NCI-H2227 (cell line): ENCODE measurements around the gene PTPN6.

ENCODE experiments used
- DNase-seq: peaks from one replicate; lab custom pipeline; 2025; ENCODE audit not compliant: unreplicated experiment; lab: John Stamatoyannopoulos, UW

PTPN6 gene

DNA sequence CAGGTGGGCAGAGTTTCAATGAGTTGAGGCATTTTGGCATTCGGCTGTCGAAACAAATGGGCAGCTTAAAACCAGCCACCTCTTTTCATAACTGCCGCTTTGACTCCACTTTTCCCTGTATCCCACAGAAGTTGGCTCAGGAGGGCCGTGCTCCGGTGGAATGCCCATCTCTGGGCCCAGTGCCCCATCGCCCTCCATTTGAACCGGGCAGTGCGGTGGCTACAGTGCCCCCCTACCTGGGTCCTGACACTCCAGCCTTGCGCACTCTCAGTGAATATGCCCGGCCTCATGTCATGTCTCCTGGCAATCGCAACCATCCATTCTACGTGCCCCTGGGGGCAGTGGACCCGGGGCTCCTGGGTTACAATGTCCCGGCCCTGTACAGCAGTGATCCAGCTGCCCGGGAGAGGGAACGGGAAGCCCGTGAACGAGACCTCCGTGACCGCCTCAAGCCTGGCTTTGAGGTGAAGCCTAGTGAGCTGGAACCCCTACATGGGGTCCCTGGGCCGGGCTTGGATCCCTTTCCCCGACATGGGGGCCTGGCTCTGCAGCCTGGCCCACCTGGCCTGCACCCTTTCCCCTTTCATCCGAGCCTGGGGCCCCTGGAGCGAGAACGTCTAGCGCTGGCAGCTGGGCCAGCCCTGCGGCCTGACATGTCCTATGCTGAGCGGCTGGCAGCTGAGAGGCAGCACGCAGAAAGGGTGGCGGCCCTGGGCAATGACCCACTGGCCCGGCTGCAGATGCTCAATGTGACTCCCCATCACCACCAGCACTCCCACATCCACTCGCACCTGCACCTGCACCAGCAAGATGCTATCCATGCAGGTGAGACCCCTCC is 12.6 kb upstream of the PTPN6 start:
- no peak for DNase-seq

DNA sequence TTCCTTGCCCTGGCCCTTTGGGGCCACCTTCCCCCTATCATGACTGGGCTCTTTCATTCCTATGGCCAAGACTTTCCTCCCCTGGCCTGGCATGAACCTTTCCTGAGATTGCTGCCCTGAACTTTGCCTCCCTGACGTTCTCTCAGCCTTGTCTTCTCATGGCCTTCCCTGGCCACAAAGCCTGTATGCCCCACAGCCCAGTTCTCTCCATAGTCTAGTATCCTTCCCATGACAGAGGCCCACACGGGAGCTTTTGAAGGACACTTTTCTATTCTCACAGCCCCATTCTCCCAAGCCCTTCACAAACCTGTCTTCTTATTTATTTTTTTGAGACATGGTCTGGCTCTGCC is 12.0 kb upstream of the PTPN6 start:
- no peak for DNase-seq

DNA sequence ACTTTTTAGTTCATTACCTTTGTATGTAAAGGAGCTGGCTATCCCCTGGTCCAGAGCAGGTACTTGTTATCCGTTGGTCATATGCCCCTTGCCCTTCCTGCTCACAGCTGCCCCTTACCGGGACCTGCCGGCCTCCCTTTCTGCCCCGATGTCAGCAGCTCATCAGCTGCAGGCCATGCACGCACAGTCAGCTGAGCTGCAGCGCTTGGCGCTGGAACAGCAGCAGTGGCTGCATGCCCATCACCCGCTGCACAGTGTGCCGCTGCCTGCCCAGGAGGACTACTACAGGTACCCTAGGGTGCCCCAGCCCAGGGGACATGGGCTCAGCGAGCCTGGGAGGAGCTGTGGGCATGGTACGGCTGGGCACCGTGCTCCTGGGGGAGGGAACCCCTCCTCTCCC is 9.9 kb upstream of the PTPN6 start:
- DNase-seq = no peak

DNA sequence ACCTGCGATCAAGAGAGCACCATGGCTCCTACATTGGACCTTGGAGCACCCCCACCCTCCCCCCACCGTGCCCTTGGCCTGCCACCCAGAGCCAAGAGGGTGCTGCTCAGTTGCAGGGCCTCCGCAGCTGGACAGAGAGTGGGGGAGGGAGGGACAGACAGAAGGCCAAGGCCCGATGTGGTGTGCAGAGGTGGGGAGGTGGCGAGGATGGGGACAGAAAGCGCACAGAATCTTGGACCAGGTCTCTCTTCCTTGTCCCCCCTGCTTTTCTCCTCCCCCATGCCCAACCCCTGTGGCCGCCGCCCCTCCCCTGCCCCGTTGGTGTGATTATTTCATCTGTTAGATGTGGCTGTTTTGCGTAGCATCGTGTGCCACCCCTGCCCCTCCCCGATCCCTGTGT is 9.4 kb upstream of the PTPN6 start:
- no peak for DNase-seq

DNA sequence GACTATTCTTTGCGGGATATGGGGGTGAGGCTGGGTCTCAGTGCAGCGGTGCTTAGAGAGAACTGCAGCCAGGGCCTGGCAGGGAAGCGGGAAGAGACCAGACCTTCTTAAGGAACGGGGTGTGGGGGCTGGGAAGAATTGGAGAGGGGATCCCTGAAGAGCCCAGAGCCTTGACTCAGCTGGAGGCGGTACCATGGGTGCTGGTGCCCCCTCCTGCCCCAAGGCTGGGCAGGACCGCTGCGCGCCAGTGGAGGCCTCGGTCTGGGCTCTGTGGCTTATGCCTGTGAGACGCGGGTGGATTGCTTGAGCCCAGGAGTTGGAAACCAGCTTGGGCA is 8.9 kb upstream of the PTPN6 start:
- no peak for DNase-seq

DNA sequence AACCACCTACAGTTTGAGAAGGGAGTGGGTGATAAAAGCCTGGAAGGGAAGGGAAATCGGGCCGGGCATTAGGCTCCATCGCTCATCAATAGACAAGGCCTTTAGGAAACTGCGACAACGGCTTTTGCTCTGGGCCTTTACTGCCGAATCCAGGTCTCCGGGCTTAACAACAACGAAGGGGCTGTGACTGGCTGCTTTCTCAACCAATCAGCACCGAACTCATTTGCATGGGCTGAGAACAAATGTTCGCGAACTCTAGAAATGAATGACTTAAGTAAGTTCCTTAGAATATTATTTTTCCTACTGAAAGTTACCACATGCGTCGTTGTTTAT is 7.8 kb upstream of the PTPN6 start:
- peak; percentile 87 for DNase-seq

DNA sequence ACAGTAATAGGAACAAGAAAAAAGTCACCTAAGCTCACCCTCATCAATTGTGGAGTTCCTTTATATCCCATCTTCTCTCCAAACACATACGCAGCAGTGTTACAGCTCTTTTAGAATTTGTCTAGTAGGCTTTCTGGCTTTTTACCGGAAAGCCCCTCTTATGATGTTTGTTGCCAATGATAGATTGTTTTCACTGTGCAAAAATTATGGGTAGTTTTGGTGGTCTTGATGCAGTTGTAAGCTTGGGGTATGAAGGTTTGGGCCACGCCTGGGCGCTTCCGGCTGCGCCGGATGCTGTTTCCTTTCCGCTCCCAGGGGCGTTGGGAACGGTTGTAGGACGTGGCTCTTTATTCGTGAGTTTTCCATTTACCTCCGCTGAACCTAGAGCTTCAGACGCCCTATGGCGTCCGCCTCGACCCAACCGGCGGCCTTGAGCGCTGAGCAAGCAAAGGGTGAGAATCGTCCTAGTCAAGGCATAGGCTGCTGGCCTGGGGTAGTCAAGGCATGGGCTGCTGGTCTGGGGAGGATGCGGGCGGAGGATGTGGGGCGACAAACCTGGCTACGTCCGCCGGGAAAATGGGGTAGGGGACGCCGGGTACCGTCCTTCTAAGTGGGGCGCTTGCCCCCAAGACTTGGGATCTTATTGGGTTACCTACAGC is 7.3 kb upstream of the PTPN6 start, which contains the start of the genes C12orf57 and RNU7-1:
Gene C12orf57, plus strand, starts transcription at position 301 of the 659 bp plus-strand sequence. Its CDS starts 100 bp downstream, at position 401.
Gene RNU7-1, plus strand, starts transcription at position 95 of the 659 bp plus-strand sequence.
- DNase-seq = peak; percentile 82

DNA sequence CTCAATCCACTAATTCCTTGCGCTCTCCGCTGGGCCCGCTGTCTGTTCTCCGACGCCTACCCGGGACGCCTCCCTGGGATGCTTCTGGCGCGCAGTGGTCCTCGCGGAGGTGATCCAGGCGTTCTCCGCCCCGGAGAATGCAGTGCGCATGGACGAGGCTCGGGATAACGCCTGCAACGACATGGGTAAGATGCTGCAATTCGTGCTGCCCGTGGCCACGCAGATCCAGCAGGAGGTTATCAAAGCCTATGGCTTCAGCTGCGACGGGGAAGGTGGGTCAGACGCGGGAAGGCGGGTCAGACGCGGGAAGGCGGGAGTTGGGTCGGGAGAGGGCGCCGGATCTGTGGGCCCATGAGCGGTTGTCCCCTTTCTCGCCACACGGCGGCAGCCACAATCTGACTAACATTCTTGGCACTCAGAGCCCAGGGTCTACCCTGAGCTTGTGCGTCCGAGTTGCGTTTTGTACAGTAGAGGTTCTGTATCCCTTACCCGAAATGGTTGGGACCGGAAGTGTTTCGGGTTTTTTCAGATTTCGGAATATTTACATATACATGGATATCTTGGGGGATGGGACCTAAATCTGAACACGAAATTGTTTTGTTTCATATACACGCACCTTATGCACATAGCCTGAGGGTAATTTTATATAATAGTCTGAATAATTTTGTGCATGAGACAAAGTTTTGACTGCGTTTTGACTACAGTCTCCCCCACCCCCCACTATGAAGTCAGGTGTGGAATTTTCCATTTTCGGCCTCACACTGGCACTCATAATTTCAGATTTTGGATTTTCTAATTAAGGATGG is 6.6 kb upstream of the PTPN6 start:
- peak; percentile 92 for DNase-seq

DNA sequence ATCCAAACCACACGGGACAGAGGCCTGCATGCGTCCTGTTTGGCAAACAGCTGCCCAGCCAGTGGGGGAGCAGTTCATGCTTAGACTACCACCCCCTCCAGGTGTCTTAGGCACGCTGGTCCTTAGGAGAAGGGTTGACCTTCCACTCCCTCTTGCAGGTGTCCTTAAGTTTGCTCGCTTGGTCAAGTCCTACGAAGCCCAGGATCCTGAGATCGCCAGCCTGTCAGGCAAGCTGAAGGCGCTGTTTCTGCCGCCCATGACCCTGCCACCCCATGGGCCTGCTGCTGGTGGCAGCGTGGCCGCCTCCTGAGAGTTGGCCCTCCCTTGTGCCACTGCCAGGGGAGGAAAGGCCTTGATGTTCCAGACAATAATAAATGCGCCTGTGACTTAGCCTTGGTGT is 5.5 kb upstream of the PTPN6 start:
- DNase-seq = no peak

DNA sequence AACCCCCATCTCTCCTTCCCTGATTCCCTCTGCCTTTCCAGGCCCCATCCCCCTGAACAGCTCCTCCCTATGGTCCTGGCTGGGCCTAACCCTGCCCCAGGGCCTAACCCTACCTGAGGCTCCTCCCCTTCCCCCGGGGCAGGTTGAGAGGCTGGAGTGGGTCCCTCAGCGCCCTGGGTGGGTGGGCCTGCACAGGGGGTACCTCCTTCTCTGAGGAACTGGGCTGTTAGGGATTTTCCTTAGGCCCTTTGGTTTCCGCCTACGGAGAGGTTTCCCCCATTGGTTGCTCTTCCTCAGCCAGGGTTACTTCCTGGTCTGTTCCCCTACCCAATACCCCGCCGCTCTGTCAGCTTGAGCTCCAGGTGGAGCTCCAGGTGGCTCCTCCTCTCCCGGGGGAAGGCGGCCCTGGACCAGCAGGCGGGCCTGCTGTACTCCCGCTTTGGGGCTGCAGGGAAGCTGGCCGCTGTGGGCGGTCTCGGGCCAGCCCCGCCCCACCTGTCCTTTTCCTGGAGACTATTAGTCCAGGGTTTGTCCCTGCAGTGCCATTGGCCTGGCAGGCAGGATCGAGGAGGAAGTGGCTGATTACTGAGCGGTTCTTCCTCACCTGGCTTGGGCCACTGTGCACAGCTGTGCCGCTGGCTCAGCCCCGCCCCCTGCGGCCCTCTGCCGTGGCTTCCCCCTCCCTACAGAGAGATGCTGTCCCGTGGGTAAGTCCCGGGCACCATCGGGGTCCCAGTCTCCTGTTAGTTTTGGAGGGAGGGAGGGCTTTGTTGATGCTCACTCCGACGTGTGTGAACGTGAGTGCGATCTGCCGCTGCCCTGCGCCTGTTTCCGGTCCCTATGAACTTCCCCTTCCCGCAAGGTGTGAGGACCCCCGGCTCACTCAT is 4.9 kb upstream of the PTPN6 start:
- DNase-seq = peak; percentile 87

DNA sequence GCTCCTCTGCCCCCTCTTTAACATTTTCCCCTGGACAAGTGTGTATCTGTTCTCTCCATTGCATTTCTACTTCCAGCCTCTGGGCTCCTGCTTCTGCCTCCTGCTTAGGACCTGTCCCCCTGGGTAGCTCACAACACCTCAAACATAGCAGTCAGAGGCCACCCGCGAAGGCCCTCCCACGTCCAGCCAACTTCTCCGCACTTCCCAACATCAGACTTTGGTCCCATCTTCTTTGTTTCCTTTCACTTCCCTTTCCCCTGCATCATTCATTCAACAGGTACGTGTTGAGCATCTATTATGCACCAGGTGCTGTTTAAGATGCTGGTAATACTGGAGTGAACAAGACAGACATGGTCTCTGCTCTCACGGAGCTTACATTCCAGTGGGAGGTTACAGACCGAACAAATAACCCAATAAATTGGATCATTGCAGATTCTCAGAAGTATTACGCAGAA is 4.2 kb upstream of the PTPN6 start:
- DNase-seq = no peak

DNA sequence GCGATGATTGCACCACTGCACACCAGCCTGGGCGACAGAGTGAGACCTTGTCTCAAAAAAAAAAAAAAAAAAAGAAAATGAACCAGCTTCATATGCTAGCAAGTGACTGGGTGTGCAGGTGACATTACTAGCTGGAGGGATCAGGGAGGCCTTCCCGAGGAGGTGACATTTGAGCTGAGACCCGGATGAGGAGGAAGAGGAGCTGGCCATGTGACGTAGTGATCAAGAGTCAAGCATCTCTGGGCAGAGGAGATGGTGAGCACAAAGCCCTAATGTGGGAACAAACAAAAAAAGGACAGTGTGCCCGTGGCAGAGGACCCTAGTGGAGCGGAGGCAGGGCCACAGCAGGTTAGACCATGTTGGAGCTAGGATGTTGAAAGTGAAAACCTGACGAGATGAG is 3.5 kb upstream of the PTPN6 start:
- no peak for DNase-seq

DNA sequence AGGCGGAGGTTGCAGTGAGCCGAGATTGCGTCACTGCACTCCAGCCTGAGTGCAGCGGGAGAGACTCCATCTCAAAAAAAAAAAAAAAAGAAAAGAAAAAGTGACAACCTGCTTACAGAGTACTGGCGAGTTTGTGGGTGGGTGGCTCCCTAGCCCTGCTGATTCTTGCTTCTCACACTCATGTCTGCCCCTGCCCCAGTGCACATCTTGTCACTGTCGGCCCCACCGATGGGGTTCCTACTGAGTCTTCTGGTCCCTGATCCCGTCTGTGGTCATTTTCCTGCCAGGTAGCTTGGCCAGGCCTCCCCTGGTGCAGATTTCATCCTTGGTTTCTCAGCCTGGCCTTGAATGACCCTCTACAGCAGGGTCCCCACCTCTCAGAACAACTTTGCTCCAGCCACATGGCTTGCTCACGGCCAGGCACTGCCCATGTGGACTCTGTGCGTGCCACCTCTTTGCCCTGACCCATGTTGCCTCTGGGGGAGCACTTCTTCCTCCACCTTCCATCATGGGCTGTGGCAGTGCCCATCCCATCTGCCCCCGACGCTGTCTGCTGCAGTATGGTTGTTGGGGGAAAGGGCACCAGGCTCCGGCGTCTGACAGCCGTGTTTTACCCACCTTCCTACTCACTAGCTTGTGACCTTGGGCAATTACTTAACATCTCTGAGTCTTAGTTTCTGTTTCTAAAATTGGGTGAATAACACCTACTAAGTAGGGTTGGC is 2.1 kb upstream of the PTPN6 start:
- DNase-seq = no peak

DNA sequence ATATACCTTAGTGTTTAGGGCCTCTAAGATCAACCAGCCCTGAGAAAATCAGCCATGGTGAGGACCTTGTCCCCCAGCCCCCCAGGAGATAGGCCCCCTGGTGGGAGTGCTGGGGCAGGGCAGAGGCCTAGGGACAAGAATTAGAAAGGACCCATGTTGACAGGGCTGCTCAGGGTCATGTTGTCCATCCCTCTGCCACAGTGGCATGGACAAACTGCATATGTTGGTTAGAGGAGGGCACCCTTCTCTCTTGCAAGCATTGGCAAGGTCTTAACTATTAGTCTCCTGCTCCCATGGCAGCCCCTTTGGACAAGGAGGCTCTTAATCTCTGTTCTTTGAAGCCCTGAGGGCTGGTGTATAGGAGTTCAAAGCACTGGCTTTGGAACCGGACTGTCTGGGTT is 755 bp upstream of the PTPN6 start:
- DNase-seq = no peak

DNA sequence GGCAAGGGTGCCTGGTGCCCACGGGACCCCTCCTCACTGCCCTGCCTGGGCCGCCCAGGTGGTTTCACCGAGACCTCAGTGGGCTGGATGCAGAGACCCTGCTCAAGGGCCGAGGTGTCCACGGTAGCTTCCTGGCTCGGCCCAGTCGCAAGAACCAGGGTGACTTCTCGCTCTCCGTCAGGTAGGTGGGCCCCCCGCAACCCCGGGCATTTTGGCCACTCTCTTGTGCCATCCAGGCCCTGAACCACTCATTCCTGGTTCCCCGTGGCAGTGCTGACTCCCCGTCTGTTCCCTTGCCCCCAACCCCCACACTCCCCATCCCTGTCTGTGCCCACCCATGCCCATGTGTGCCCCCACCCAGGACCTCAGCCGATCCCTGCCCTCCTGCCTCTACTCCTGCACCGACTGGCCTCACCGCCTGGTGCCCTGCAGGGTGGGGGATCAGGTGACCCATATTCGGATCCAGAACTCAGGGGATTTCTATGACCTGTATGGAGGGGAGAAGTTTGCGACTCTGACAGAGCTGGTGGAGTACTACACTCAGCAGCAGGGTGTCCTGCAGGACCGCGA is 480 bp downstream of the PTPN6 start:
- no peak for DNase-seq

DNA sequence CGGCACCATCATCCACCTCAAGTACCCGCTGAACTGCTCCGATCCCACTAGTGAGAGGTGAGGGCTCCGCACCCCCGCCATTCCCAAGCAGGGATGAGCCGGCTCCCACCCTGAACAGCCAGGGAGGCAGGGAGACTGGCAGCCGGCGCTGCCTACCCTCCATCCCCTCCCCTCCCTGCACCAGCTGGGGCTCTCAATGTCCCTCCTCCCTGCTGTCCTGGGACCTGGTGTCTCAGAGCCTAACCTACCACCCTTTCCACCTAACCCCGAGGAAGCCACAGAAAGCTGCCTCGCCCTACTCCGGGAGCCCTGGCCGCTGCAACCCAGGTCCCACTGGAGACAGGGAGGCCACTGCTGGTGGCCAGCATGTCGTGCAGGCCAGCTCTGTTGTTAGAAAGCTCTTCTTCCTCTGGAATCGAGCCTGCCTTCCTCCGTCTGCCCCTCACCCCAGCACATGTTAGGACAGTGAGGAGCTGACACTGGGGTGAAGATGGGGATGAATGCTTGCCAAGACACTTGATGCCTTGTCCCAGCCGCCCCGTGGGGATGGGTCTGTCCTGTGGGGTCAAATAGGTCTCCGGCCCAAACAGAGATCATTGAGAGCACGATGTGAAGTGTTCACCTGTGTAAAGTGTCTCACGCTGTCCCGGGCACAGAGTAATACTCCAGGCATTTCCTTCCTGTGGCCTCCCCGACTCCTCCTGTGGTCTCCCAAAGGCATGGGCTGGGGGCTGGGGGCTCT is 1.1 kb downstream of the PTPN6 start:
- DNase-seq = no peak

DNA sequence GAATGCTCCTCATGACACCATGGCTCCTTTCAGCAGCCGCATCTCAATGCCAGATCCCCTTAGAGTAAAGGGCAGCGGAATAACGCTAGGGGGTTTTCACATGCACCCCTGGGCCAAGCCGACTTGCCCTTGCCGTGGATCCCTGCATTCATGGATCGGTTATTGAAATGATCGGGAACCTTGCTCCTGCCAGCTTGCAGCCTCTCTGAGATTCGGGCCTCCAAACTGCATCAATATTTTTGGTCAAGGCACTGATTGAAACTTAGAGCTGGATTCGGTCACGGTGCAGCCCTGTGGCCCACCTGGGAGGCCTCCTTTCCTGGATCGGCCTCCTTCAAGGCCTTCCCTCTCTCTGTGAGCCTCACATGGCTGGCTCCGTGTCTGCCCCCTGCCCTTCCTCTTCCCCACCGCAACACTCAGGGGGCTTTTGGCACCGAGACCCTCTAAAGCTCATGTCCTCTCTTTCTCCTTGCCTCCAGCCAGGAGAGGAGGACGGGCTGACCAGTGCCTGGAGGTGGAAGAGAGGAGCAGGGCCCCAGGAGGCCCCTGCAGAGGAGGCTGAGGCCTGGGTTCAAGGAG is 1.8 kb downstream of the PTPN6 start:
- no peak for DNase-seq

DNA sequence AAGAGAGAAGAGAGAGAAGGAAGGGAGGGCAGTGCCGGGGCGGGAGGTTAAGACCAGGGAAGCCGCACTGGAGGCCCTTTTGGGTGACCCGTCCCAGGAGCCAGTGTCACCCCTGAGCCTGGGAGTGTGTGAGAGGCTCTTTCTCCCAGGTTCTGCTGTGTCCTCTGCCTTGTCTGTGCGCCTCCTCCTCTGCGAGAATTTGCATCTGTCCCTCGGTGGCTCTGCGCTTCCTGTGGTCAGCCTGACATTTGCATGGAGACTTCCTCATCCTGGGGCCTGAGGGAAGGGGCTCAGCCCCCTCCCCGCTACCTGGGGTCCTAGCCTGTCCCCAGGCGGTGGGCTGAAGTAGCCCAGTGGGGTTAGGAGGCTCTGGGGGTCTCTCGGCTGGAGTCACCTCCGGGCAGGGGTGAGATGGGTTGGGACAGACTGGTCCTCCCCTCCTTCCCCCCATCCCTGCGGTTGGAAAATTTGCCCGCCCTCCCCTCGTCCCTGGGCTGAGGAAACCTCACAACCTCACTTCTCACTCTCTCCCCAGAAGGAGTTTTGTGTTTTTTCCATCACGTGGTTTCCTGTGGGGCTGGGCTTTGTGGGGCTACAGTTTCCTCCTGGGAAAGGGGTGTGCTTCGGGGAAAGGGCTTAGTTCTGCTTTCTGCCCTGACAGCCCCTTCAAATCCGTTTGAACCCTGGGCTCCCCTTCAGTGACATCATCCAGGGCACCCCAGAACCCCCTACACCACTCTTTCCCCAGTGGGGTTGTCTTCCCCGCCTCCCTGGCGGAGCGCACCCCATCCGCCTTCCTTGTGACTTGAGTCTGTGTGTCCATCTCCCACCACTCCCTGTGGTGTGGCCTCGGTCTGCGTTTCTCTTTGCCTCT is 2.5 kb downstream of the PTPN6 start:
- no peak for DNase-seq
